Stomach (tissue), 4 donors: ENCODE measurements around the gene NELFB.

Experiments used
- EP300 ChIP-seq: sonication (generic); formaldehyde crosslinking; IDR thresholded peaks from one replicate; pipeline ENCODE4 v1.6.1; 2017; ENCODE audit warnings: antibody characterized with exemption
- POLR2A ChIP-seq, 4 donors: fragments of 450-650 bp; IDR thresholded peaks; one replicate each; pipeline ENCODE4 v1.6.1; 2016; ENCODE audit warnings: antibody characterized with exemption in 4 of 4, control low read depth in 2 of 4, mild to moderate bottlenecking in 1 of 4, moderate library complexity in 1 of 4
- POLR2AphosphoS5 ChIP-seq, 3 donors: sonication (generic); formaldehyde crosslinking; IDR thresholded peaks; one replicate each; pipeline ENCODE4 v1.6.1; 2016; ENCODE audit warnings: antibody characterized with exemption in 3 of 3
- TF ChIP-seq, protein P1 (sequence below), 7 experiments: fragments of 450-650 bp in 4 of 7; fragments of 200-600 bp in 3 of 7; sonication (generic) in 3 of 7; IDR thresholded peaks; one replicate each; pipeline ENCODE4 v1.5.1; 2016 to 2019; ENCODE audit warnings: antibody characterized with exemption in 7 of 7, control low read depth in 2 of 7, mild to moderate bottlenecking in 1 of 7

DNA sequence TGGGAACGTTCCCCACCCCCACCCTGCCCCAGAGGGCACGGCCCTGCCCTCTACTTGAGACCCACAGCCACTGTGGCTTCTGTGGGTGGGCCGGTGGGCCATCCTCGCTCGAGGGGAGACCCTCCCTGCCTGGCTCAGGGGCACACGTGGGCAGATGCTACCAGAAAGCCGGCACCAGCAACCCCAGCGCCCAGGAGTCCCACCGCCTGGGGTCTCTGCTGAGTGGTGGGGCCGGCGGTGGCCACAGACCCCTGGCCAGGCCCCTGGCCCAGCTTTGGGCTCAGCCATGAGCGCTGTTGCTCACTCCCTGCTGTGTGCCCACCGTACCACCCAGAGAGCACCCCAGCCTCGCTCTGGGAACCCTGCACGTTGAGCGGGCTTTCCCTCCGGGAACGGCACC lies 63.5 kb downstream of the NELFB start:
- TF ChIP-seq, protein P1, sequence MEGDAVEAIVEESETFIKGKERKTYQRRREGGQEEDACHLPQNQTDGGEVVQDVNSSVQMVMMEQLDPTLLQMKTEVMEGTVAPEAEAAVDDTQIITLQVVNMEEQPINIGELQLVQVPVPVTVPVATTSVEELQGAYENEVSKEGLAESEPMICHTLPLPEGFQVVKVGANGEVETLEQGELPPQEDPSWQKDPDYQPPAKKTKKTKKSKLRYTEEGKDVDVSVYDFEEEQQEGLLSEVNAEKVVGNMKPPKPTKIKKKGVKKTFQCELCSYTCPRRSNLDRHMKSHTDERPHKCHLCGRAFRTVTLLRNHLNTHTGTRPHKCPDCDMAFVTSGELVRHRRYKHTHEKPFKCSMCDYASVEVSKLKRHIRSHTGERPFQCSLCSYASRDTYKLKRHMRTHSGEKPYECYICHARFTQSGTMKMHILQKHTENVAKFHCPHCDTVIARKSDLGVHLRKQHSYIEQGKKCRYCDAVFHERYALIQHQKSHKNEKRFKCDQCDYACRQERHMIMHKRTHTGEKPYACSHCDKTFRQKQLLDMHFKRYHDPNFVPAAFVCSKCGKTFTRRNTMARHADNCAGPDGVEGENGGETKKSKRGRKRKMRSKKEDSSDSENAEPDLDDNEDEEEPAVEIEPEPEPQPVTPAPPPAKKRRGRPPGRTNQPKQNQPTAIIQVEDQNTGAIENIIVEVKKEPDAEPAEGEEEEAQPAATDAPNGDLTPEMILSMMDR (IDR thresholded peaks at IDR 0.05) = no peak
- TF ChIP-seq POLR2AphosphoS5 (IDR thresholded peaks at IDR 0.05) (no peak), POLR2A (IDR thresholded peaks at IDR 0.05) (no peak), EP300 (no peak)
